ENCODE measurements around the gene POLDIP2. TPM values are rescaled to one million over a fixed set of nuclear protein-coding genes. Genes with fewer than 3 reads are reported as not detected.

Gene POLDIP2
- total and polyA plus RNA-seq, 11 donors, result 97.8 to 194 (median 163) TPM

DNA sequence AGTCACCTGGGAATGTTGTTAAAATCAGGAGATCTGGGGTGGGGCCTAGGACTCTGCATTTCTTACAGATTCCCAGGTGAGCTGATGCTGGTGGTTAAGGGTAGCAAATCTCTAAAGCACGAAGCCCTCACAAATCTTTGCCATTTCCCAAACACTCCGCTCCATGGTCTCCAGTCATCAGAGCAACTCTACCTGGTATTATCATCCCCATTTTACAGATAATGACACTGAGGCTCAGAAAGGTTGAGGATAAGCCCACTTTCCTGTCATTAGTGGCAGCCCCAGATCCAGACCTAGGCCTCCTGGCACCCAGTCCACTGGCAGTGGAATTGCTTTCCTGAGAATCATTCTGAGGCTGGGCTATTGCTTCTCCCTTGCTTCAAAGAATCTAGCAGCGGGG lies 39.9 kb upstream of the POLDIP2 start:
- intact Hi-C loops (cut with DNase I), result no loop called here
- Histone ChIP-seq H3K27ac (no peak overlapping the region), H3K9me3 (no peaks in the 10 kb centered on the region), H3K4me1 (peaks cover 0 to 35% (median 0%) of the 10 kb centered on the region in 12 donors), H3K36me3 (peaks cover 0 to 74% (median 54%) of the 10 kb centered on the region in 9 donors), H3K27me3 (no peaks in the 10 kb centered on the region), H3K4me3 (no peak overlapping the region)
- 94 to 99% (median 98%) methylated on average over 2 to 3 of the region's 3 CpGs for WGBS, 4 donors
- no peak for DNase-seq
- TF ChIP-seq POLR2A (IDR thresholded peaks at IDR 0.05), result no peak
- TF ChIP-seq, protein P1, sequence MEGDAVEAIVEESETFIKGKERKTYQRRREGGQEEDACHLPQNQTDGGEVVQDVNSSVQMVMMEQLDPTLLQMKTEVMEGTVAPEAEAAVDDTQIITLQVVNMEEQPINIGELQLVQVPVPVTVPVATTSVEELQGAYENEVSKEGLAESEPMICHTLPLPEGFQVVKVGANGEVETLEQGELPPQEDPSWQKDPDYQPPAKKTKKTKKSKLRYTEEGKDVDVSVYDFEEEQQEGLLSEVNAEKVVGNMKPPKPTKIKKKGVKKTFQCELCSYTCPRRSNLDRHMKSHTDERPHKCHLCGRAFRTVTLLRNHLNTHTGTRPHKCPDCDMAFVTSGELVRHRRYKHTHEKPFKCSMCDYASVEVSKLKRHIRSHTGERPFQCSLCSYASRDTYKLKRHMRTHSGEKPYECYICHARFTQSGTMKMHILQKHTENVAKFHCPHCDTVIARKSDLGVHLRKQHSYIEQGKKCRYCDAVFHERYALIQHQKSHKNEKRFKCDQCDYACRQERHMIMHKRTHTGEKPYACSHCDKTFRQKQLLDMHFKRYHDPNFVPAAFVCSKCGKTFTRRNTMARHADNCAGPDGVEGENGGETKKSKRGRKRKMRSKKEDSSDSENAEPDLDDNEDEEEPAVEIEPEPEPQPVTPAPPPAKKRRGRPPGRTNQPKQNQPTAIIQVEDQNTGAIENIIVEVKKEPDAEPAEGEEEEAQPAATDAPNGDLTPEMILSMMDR (IDR thresholded peaks at IDR 0.05), result no peak
- no peak for ATAC-seq

- Histone ChIP-seq H3K36me3 (peaks cover 0 to 74% (median 54%) of the 10 kb centered on the region in 9 donors), H3K4me1 (peaks cover 0 to 30% (median 0%) of the 10 kb centered on the region in 12 donors), H3K4me3 (no peak overlapping the region), H3K27me3 (no peaks in the 10 kb centered on the region), H3K27ac (no peak overlapping the region), H3K9me3 (no peaks in the 10 kb centered on the region)
- no peak for TF ChIP-seq POLR2A (IDR thresholded peaks at IDR 0.05)
- ATAC-seq (no peak), DNase-seq (no peak)
- WGBS, 4 donors, result 57 to 91% (median 74%) methylated on average over 5 to 6 of the region's 6 CpGs
- intact Hi-C loops (cut with DNase I), result no loop called here
Measured at GRCh38 chr17:28396635-28397239, 39.4 kb upstream of the POLDIP2 start.

DNA sequence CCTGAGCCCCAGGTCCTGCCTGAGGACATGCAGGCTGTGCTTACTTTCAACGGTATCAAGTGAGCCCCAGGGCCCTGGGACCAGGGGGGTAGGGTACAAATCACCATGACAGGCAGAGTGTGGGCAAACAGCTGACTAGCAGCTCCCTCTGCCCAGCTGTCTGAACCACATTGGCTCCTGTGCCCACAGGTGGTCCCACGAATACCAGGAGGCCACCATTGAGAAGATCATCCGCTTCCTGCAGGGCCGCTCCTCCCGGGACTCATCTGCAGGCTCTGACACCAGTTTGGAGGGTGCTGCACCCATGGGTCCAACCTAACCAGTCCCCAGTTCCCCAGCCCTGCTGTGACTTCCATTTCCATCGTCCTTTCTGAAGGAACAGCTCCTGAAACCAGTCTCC lies 38.6 kb upstream of the POLDIP2 start:
- H3K27me3 ChIP-seq, result no peaks in the 10 kb centered on the region
- no peak overlapping the region for H3K27ac ChIP-seq
- intact Hi-C loops (cut with DNase I), result no loop called here
- H3K4me3 ChIP-seq, result no peak overlapping the region
- H3K4me1 ChIP-seq, result peaks cover 0 to 22% (median 0%) of the 10 kb centered on the region in 12 donors
- no peaks in the 10 kb centered on the region for H3K9me3 ChIP-seq
- TF ChIP-seq, protein P1 (IDR thresholded peaks at IDR 0.05), result no peak
- TF ChIP-seq POLR2A (IDR thresholded peaks at IDR 0.05), result no peak
- peaks cover 0 to 75% (median 59%) of the 10 kb centered on the region in 9 donors for H3K36me3 ChIP-seq
- DNase-seq, result no peak
- WGBS, 4 donors, result 85 to 94% (median 88%) methylated on average over 5 to 6 of the region's 6 CpGs
- ATAC-seq, result no peak

GRCh38 chr17:28395426-28395825 lies 38.1 kb upstream of the POLDIP2 start:
- ATAC-seq (no peak), DNase-seq (no peak)
- TF ChIP-seq, protein P1 (IDR thresholded peaks at IDR 0.05), result no peak
- no peak for TF ChIP-seq POLR2A (IDR thresholded peaks at IDR 0.05)
- Histone ChIP-seq H3K9me3 (no peaks in the 10 kb centered on the region), H3K4me1 (peaks cover 0 to 20% (median 0%) of the 10 kb centered on the region in 12 donors), H3K27ac (no peak overlapping the region), H3K27me3 (no peaks in the 10 kb centered on the region), H3K4me3 (no peak overlapping the region), H3K36me3 (peaks cover 0 to 76% (median 63%) of the 10 kb centered on the region in 9 donors)
- 50 to 89% (median 70%) methylated on average over 2 of the region's 2 CpGs for WGBS, 4 donors
- intact Hi-C loops (cut with DNase I), result no loop called here

All from heart left ventricle (tissue), 16 donors.